ENCODE data around the gene SUPT5H.

DNA sequence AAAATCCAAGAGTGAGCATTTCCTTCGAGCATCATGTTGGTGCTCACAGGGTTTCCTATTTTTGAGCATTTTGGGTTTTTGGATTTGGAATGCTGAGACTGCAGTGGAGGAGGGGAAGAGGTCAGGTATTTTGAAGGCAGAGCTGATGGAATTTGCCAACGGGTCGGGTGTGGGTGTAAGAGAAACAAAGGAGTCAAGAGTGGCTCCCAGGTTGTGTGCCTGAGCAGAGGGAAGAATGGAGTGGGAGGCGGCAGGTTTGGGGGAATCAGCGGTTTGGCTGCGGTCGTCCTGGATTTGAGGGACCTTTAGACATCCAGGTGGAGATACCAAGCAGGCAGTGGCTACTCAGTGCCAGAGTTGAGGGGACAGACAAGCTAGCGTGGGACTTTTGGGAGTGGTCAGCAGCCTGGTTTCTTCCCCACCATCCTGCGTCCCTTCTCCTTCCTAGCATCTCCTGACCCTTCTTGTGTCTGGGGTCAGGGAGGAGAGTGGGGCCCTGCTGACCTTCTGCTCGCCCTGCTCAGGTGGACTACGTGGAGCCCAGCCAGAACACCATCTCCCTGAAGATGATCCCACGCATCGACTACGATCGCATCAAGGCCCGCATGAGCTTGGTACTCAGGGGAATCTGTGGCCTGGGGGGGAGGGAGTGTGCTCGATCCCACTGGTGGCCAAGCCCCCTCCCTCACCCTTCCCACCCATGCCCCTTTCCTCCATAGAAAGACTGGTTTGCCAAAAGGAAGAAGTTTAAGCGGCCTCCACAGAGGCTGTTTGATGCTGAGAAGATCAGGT lies 20.8 kb downstream of the SUPT5H start:
- TF ChIP-seq GATA3 (IDR thresholded peaks at IDR 0.05; ENCODE audit: low read depth, low read length), result no peak
- no peak for TF ChIP-seq GATA2 (IDR thresholded peaks at IDR 0.05; ENCODE audit: low read depth, low read length)

Data from SH-SY5Y (cell line).